ENCODE measurements around the gene VWA1. TPM values are rescaled to one million over a fixed set of nuclear protein-coding genes. Genes with fewer than 3 reads are reported as not detected.

The VWA1 gene
- total RNA-seq, 1 experiment from 2014 or later, result 35.5 TPM

GRCh38 chr1:1395166-1395565 lies 40.3 kb upstream of the VWA1 start (continued):
- TF ChIP-seq HMGXB4 (CRISPR knock-in tag; IDR thresholded peaks at IDR 0.05) (no peak), OVOL2 (CRISPR knock-in tag; IDR thresholded peaks at IDR 0.05; ENCODE audit: borderline replicate concordance) (no peak), ESRRA (CRISPR knock-in tag; IDR thresholded peaks at IDR 0.05; ENCODE audit: borderline replicate concordance) (no peak), ZNF232 (CRISPR knock-in tag; IDR thresholded peaks at IDR 0.05) (no peak), ZNF671 (CRISPR knock-in tag; IDR thresholded peaks at IDR 0.05) (no peak)
- TF ChIP-seq, protein P1, sequence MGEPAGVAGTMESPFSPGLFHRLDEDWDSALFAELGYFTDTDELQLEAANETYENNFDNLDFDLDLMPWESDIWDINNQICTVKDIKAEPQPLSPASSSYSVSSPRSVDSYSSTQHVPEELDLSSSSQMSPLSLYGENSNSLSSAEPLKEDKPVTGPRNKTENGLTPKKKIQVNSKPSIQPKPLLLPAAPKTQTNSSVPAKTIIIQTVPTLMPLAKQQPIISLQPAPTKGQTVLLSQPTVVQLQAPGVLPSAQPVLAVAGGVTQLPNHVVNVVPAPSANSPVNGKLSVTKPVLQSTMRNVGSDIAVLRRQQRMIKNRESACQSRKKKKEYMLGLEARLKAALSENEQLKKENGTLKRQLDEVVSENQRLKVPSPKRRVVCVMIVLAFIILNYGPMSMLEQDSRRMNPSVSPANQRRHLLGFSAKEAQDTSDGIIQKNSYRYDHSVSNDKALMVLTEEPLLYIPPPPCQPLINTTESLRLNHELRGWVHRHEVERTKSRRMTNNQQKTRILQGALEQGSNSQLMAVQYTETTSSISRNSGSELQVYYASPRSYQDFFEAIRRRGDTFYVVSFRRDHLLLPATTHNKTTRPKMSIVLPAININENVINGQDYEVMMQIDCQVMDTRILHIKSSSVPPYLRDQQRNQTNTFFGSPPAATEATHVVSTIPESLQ (CRISPR knock-in tag; IDR thresholded peaks at IDR 0.05), result no peak
- TF ChIP-seq, protein P2, sequence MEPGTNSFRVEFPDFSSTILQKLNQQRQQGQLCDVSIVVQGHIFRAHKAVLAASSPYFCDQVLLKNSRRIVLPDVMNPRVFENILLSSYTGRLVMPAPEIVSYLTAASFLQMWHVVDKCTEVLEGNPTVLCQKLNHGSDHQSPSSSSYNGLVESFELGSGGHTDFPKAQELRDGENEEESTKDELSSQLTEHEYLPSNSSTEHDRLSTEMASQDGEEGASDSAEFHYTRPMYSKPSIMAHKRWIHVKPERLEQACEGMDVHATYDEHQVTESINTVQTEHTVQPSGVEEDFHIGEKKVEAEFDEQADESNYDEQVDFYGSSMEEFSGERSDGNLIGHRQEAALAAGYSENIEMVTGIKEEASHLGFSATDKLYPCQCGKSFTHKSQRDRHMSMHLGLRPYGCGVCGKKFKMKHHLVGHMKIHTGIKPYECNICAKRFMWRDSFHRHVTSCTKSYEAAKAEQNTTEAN (CRISPR knock-in tag; IDR thresholded peaks at IDR 0.05), result no peak

DNA sequence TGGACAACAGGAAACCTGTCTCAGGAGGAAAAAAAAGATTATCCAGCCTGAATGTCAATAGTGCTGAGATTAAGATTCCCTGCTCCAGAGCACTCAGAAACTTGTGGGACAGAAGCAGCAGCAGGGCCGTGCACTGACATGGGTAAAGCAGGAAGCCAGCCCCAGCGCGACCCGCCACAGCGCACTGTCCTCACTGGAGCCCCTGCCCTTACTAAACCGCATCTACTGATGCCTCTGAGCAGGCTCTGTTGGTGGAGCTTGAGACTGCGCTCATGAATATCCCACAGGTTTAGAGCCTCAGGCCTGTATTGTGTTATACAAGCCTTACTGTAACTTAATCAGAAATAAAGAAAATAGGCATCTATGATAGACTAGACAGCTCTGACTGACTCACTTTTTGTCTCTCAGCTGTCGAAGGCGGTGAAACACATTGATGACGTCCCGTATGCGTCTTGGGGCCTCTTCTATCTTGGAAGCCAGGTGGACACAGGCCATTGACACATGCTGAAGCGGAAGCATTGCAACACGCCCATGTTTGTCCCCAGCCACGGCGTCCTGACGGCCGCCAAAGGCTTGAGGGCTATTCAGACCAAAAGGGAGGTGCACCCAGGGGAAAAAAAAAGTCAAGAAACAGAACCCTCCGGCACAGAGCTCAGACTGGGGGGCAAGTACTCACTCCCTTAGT lies 37.5 kb upstream of the VWA1 start:
- H3K4me3 Mint-ChIP-seq, result peak overlapping the region; percentile 85
- ChIA-PET CTCF (no interaction called here), POLR2A (no interaction called here)
- TF ChIP-seq HMGXB4 (CRISPR knock-in tag; IDR thresholded peaks at IDR 0.05) (no peak), TEAD1 (CRISPR knock-in tag; IDR thresholded peaks at IDR 0.05) (no peak), ESRRA (CRISPR knock-in tag; IDR thresholded peaks at IDR 0.05; ENCODE audit: borderline replicate concordance) (no peak), NFE2L1 (CRISPR knock-in tag; IDR thresholded peaks at IDR 0.05) (no peak), RORB (CRISPR knock-in tag; IDR thresholded peaks at IDR 0.05) (no peak), ZNF423 (CRISPR knock-in tag; IDR thresholded peaks at IDR 0.05) (no peak), ZBTB21 (CRISPR knock-in tag; IDR thresholded peaks at IDR 0.05; ENCODE audit: borderline replicate concordance) (no peak), ZNF138 (CRISPR knock-in tag; conservative IDR thresholded peaks at IDR 0.05) (no peak), SOX15 (CRISPR knock-in tag; IDR thresholded peaks at IDR 0.05) (no peak), SMAD3 (CRISPR knock-in tag; IDR thresholded peaks at IDR 0.05; ENCODE audit: borderline replicate concordance) (no peak), ZNF232 (CRISPR knock-in tag; IDR thresholded peaks at IDR 0.05) (no peak), CREB1 (CRISPR knock-in tag; IDR thresholded peaks at IDR 0.05) (no peak), SP1 (CRISPR knock-in tag; conservative IDR thresholded peaks at IDR 0.05) (no peak), ZNF121 (CRISPR knock-in tag; IDR thresholded peaks at IDR 0.05) (no peak), EMX1 (CRISPR knock-in tag; IDR thresholded peaks at IDR 0.05) (no peak), CREM (CRISPR knock-in tag; IDR thresholded peaks at IDR 0.05) (no peak), E2F5 (CRISPR knock-in tag; IDR thresholded peaks at IDR 0.05) (no peak), CBFB (CRISPR knock-in tag; IDR thresholded peaks at IDR 0.05; ENCODE audit: low read depth) (no peak), HMGA2 (CRISPR knock-in tag; IDR thresholded peaks at IDR 0.05) (no peak)
- H3K27me3 Mint-ChIP-seq (ENCODE audit: low read depth), result no peaks in the 10 kb centered on the region
- no peaks in the 10 kb centered on the region for H3K9me3 Mint-ChIP-seq
- no peak for DNase-seq (ENCODE audit: low spot score)
- peaks cover 63% of the 10 kb centered on the region for H3K36me3 Mint-ChIP-seq
- H3K27ac Mint-ChIP-seq, result peak overlapping the region; percentile 93
- ATAC-seq, result no peak
- H3K4me1 Mint-ChIP-seq, result peaks cover 31% of the 10 kb centered on the region
